HepG2 (cell line): Measurements from ENCODE around the gene EPB41L2. TPM values are rescaled to one million over a fixed set of nuclear protein-coding genes. Genes with fewer than 3 reads are reported as not detected.

Experiments
- ATF7-NPFF ChIP-seq: sonication (generic); formaldehyde crosslinking; IDR thresholded peaks from 2 replicates; pipeline ENCODE4 v1.8.1; 2023; ENCODE audit warnings: mild to moderate bottlenecking, low read depth, missing genetic modification reagents, moderate library complexity
- BORCS8-MEF2B ChIP-seq: sonication (generic); formaldehyde crosslinking; IDR thresholded peaks from 2 replicates; pipeline ENCODE4 v1.8.0; 2022; ENCODE audit warnings: mild to moderate bottlenecking, missing genetic modification reagents
- CEBPG ChIP-seq: IDR thresholded peaks from 2 replicates; pipeline ENCODE4 v1.6.1; 2016
- CREM ChIP-seq, 2 experiments: sonication (generic) in 1 of 2; formaldehyde crosslinking in 1 of 2; IDR thresholded peaks; 2 replicates each; pipeline versions ENCODE4 v1.4.0 to v1.6.1; 2016 to 2020; ENCODE audit warnings: antibody characterized with exemption in 1 of 2, mild to moderate bottlenecking in 1 of 2, missing genetic modification reagents in 1 of 2
- EEA1 ChIP-seq: sonication (generic); formaldehyde crosslinking; IDR thresholded peaks from 2 replicates; pipeline ENCODE4 v1.5.1; 2020; ENCODE audit warnings: mild to moderate bottlenecking, missing genetic modification reagents, borderline replicate concordance
- GATAD2A ChIP-seq: IDR thresholded peaks from 2 replicates; pipeline ENCODE4 v1.6.1; 2016
- HNRNPUL1 ChIP-seq: fragments of 200-400 bp; formaldehyde crosslinking; IDR thresholded peaks from 2 replicates; pipeline ENCODE4 v1.6.1; 2017; ENCODE audit warnings: low read depth, mild to moderate bottlenecking, low read length, moderate library complexity
- NBN ChIP-seq: fragments of 450-650 bp; conservative IDR thresholded peaks from 2 replicates; pipeline ENCODE4 v1.6.1; 2017
- NCOA5 ChIP-seq: sonication (generic); formaldehyde crosslinking; IDR thresholded peaks from 2 replicates; pipeline ENCODE4 v1.4.0; 2020; ENCODE audit warnings: missing genetic modification reagents
- NCOR1 ChIP-seq: fragments of 200-600 bp; sonication (generic); IDR thresholded peaks from 2 replicates; pipeline ENCODE4 v1.7.0; 2017; ENCODE audit warnings: antibody characterized with exemption, low read length, borderline replicate concordance
- NRL ChIP-seq: sonication (generic); formaldehyde crosslinking; IDR thresholded peaks from 2 replicates; pipeline ENCODE4 v1.5.0; 2020; ENCODE audit warnings: missing genetic modification reagents, mild to moderate bottlenecking, moderate library complexity, borderline replicate concordance
- PITX1 ChIP-seq: sonication (generic); formaldehyde crosslinking; IDR thresholded peaks from 2 replicates; pipeline ENCODE4 v1.5.1; 2020; ENCODE audit warnings: mild to moderate bottlenecking, missing genetic modification reagents
- RXRA ChIP-seq: sonication (generic); formaldehyde crosslinking; IDR thresholded peaks from 2 replicates; pipeline ENCODE4 v1.5.1; 2020; ENCODE audit warnings: missing genetic modification reagents
- SOX6 ChIP-seq, 2 experiments: fragments of 450-650 bp in 1 of 2; sonication (generic) in 1 of 2; formaldehyde crosslinking in 1 of 2; IDR thresholded peaks; 2 replicates each; pipeline versions ENCODE4 v1.4.0 to v1.6.1; 2017 to 2020; ENCODE audit warnings: antibody characterized with exemption in 1 of 2, mild to moderate bottlenecking in 1 of 2, missing genetic modification reagents in 1 of 2
- SP4 ChIP-seq: sonication (generic); formaldehyde crosslinking; IDR thresholded peaks from 2 replicates; pipeline ENCODE4 v1.8.1; 2023; ENCODE audit warnings: mild to moderate bottlenecking, missing genetic modification reagents
- SP5 ChIP-seq: IDR thresholded peaks from 2 replicates; pipeline ENCODE4 v1.6.1; 2016; ENCODE audit warnings: low read depth, borderline replicate concordance
- SRSF1 ChIP-seq: fragments of 200-400 bp; formaldehyde crosslinking; optimal IDR thresholded peaks from 2 replicates; pipeline ENCODE3; 2017; ENCODE audit warnings: mild to moderate bottlenecking, low read depth, low read length, moderate library complexity
- TBP ChIP-seq: sonication (generic); formaldehyde crosslinking; IDR thresholded peaks from 2 replicates; pipeline ENCODE4 v1.5.0; 2020; ENCODE audit warnings: missing genetic modification reagents
- YEATS2 ChIP-seq: sonication (generic); formaldehyde crosslinking; IDR thresholded peaks from 2 replicates; pipeline ENCODE4 v1.4.0; 2020; ENCODE audit warnings: missing genetic modification reagents, borderline replicate concordance
- ZBTB2 ChIP-seq: sonication (generic); formaldehyde crosslinking; IDR thresholded peaks from 2 replicates; pipeline ENCODE4 v1.8.0; 2022; ENCODE audit warnings: low read depth, missing genetic modification reagents
- ZFP1 ChIP-seq: IDR thresholded peaks from 2 replicates; pipeline ENCODE4 v1.6.1; 2016
- ZNF232 ChIP-seq: sonication (generic); formaldehyde crosslinking; IDR thresholded peaks from 2 replicates; pipeline ENCODE4 v1.4.0; 2020; ENCODE audit warnings: missing genetic modification reagents, borderline replicate concordance
- ZNF350 ChIP-seq: sonication (generic); formaldehyde crosslinking; IDR thresholded peaks from 2 replicates; pipeline ENCODE4 v1.4.0; 2020; ENCODE audit warnings: mild to moderate bottlenecking, low read depth, missing genetic modification reagents, borderline replicate concordance
- ZNF761 ChIP-seq: sonication (generic); formaldehyde crosslinking; conservative IDR thresholded peaks from 2 replicates; pipeline ENCODE4 v1.4.0; 2020; ENCODE audit warnings: mild to moderate bottlenecking, missing genetic modification reagents
- polyA plus RNA-seq, 8 experiments: library from polyadenylated mRNA; depleted of rRNA in 3 of 8; stranded (reverse) in 7 of 8; unstranded in 1 of 8; fragments of >200 nt; fragmentation: Illumina TruSeq in 4 of 8; extraction: Trizol in 4 of 8; gene quantifications; 2 replicates each; pipeline versions ENCODE4 v1.2.1 to v1.2.3, GENCODE V29; 2011 to 2016; ENCODE audit warnings: low read depth in 4 of 8, missing spikeins in 1 of 8, mixed read lengths in 1 of 8; ENCODE audit not compliant: insufficient read depth in 1 of 8
- total RNA-seq, 5 experiments: library from RNA; depleted of rRNA; stranded (reverse); fragments of >200 nt; fragmentation: Illumina TruSeq; extraction: Trizol; gene quantifications; 2 replicates each; pipeline ENCODE4 v1.2.3, GENCODE V29; 2016; ENCODE audit warnings: low read depth in 1 of 5
- TF ChIP-seq, protein P1 (sequence below): IDR thresholded peaks from 2 replicates; pipeline ENCODE4 v1.6.1; 2012; ENCODE audit warnings: low read depth, low read length, improper control_type of control experiment
- TF ChIP-seq, protein P2 (sequence below): sonication (generic); formaldehyde crosslinking; IDR thresholded peaks from 2 replicates; pipeline ENCODE4 v1.9.0; 2021; ENCODE audit warnings: missing genetic modification reagents, mild to moderate bottlenecking, borderline replicate concordance
- TF ChIP-seq, protein P3 (sequence below): IDR thresholded peaks from 2 replicates; pipeline ENCODE4 v1.6.1; 2016; ENCODE audit warnings: missing compliant biosample characterization, missing genetic modification reagents, borderline replicate concordance

EPB41L2 gene
- total and polyA plus RNA-seq, 2 of the 13 experiments (the other 11 are each of a cell fraction or from before 2014, with no cell fraction given) = 41.7 to 56.4 TPM

GRCh38 chr6:130853555-130854183 is 209.4 kb downstream of the EPB41L2 start (continued):
- TF ChIP-seq NBN (no peak), SP4 (peak; percentile 44; the same call in 1 of the 2 replicates), PITX1 (peak; percentile 90), ZBTB2 (CRISPR knock-in tag) (no peak), NRL (CRISPR knock-in tag) (no peak), HNRNPUL1 (no peak), ZNF761 (CRISPR knock-in tag) (no peak), EEA1 (CRISPR knock-in tag) (no peak), BORCS8-MEF2B (CRISPR knock-in tag) (no peak), SP5 (CRISPR knock-in tag) (peak; percentile 59; the same call in 1 of the 2 replicates), SOX6 (IDR thresholded peaks at IDR 0.05) (no peak), SOX6 (CRISPR knock-in tag; IDR thresholded peaks at IDR 0.05) (peak; percentile 91), CREM (IDR thresholded peaks at IDR 0.05) (peak; percentile 64; the same call in 1 of the 2 replicates), CREM (CRISPR knock-in tag; IDR thresholded peaks at IDR 0.05) (no peak), ZNF232 (CRISPR knock-in tag) (no peak), RXRA (CRISPR knock-in tag) (peak; percentile 89; the same call in 1 of the 2 replicates), YEATS2 (CRISPR knock-in tag) (no peak), NCOA5 (CRISPR knock-in tag) (no peak), SRSF1 (no peak), ZNF350 (CRISPR knock-in tag) (no peak), NCOR1 (peak; percentile 47; the same call in 1 of the 2 replicates), GATAD2A (CRISPR knock-in tag) (peak; percentile 93), ATF7-NPFF (CRISPR knock-in tag) (no peak), ZFP1 (CRISPR knock-in tag) (no peak; the same call in 1 of the 2 replicates), TBP (no peak), CEBPG (peak; percentile 57)
- TF ChIP-seq, protein P1, sequence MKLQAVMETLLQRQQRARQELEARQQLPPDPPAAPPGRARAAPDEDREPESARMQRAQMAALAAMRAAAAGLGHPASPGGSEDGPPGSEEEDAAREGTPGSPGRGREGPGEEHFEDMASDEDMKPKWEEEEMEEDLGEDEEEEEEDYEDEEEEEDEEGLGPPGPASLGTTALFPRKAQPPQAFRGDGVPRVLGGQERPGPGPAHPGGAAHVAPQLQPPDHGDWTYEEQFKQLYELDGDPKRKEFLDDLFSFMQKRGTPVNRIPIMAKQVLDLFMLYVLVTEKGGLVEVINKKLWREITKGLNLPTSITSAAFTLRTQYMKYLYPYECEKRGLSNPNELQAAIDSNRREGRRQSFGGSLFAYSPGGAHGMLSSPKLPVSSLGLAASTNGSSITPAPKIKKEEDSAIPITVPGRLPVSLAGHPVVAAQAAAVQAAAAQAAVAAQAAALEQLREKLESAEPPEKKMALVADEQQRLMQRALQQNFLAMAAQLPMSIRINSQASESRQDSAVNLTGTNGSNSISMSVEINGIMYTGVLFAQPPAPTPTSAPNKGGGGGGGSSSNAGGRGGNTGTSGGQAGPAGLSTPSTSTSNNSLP = 0 out of 2 replicates have a peak, but pooled peaks have one; percentile 41
- TF ChIP-seq, protein P2, sequence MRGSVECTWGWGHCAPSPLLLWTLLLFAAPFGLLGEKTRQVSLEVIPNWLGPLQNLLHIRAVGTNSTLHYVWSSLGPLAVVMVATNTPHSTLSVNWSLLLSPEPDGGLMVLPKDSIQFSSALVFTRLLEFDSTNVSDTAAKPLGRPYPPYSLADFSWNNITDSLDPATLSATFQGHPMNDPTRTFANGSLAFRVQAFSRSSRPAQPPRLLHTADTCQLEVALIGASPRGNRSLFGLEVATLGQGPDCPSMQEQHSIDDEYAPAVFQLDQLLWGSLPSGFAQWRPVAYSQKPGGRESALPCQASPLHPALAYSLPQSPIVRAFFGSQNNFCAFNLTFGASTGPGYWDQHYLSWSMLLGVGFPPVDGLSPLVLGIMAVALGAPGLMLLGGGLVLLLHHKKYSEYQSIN (CRISPR knock-in tag) = no peak
- TF ChIP-seq, protein P3, sequence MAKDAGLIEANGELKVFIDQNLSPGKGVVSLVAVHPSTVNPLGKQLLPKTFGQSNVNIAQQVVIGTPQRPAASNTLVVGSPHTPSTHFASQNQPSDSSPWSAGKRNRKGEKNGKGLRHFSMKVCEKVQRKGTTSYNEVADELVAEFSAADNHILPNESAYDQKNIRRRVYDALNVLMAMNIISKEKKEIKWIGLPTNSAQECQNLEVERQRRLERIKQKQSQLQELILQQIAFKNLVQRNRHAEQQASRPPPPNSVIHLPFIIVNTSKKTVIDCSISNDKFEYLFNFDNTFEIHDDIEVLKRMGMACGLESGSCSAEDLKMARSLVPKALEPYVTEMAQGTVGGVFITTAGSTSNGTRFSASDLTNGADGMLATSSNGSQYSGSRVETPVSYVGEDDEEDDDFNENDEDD (CRISPR knock-in tag) = peak; percentile 52; the same call in 1 of the 2 replicates
